HepG2 (cell line): Measurements from ENCODE around the gene CA11. TPM values are rescaled to one million over a fixed set of nuclear protein-coding genes. Genes with fewer than 3 reads are reported as not detected.

Experiments used
- ASH2L ChIP-seq: fragments of 300-600, 200-600 bp; sonication (generic); IDR thresholded peaks from 2 replicates; pipeline ENCODE4 v1.7.0; 2017; ENCODE audit warnings: low read depth, mild to moderate bottlenecking, moderate library complexity, mixed read lengths, low read length; ENCODE audit not compliant: insufficient read length
- GABPB1 ChIP-seq: IDR thresholded peaks from 2 replicates; pipeline ENCODE4 v1.6.1; 2016; ENCODE audit warnings: mild to moderate bottlenecking, missing genetic modification reagents, moderate library complexity, missing compliant biosample characterization
- MAFF ChIP-seq: IDR thresholded peaks from 2 replicates; pipeline ENCODE4 v1.6.1; 2011; ENCODE audit warnings: low read depth, low read length, improper control_type of control experiment
- MIER2 ChIP-seq: IDR thresholded peaks from 2 replicates; pipeline ENCODE4 v1.6.1; 2016; ENCODE audit warnings: missing biosample characterization, missing genetic modification reagents
- PAWR ChIP-seq: sonication (generic); formaldehyde crosslinking; IDR thresholded peaks from 2 replicates; pipeline ENCODE4 v1.4.0; 2020; ENCODE audit warnings: missing genetic modification reagents, mild to moderate bottlenecking, borderline replicate concordance
- RXRB ChIP-seq: IDR thresholded peaks from 2 replicates; pipeline ENCODE4 v1.6.1; 2016; ENCODE audit warnings: borderline replicate concordance, missing genetic modification reagents, missing compliant biosample characterization
- SMARCC2 ChIP-seq: fragments of 450-650 bp; IDR thresholded peaks from 2 replicates; pipeline ENCODE4 v1.6.1; 2017; ENCODE audit warnings: antibody characterized with exemption, mild to moderate bottlenecking
- STAT6 ChIP-seq: sonication (generic); formaldehyde crosslinking; IDR thresholded peaks from 2 replicates; pipeline ENCODE4 v1.4.0; 2020; ENCODE audit warnings: missing genetic modification reagents, mild to moderate bottlenecking, borderline replicate concordance
- TGIF2 ChIP-seq: IDR thresholded peaks from 2 replicates; pipeline ENCODE4 v1.6.1; 2016; ENCODE audit warnings: control low read depth, missing compliant biosample characterization
- ZC3H13 ChIP-seq: sonication (generic); formaldehyde crosslinking; IDR thresholded peaks from 2 replicates; pipeline ENCODE4 v1.8.1; 2023; ENCODE audit warnings: mild to moderate bottlenecking, missing genetic modification reagents, moderate library complexity
- ZNF280D ChIP-seq: sonication (generic); formaldehyde crosslinking; IDR thresholded peaks from 2 replicates; pipeline ENCODE4 v1.5.1; 2020; ENCODE audit warnings: mild to moderate bottlenecking, missing genetic modification reagents
- ZNF615 ChIP-seq: sonication (generic); formaldehyde crosslinking; IDR thresholded peaks from 2 replicates; pipeline ENCODE4 v1.5.0; 2020; ENCODE audit warnings: mild to moderate bottlenecking, missing genetic modification reagents, borderline replicate concordance
- ZNF713 ChIP-seq: sonication (generic); formaldehyde crosslinking; IDR thresholded peaks from 2 replicates; pipeline ENCODE4 v1.4.0; 2020; ENCODE audit warnings: mild to moderate bottlenecking, missing genetic modification reagents
- ZNF788 ChIP-seq: sonication (generic); formaldehyde crosslinking; IDR thresholded peaks from 2 replicates; pipeline ENCODE4 v1.5.0; 2020; ENCODE audit warnings: mild to moderate bottlenecking, missing genetic modification reagents, borderline replicate concordance
- polyA plus RNA-seq, 8 experiments: library from polyadenylated mRNA; depleted of rRNA in 3 of 8; stranded (reverse) in 7 of 8; unstranded in 1 of 8; fragments of >200 nt; fragmentation: Illumina TruSeq in 4 of 8; extraction: Trizol in 4 of 8; gene quantifications; 2 replicates each; pipeline versions ENCODE4 v1.2.1 to v1.2.3, GENCODE V29; 2011 to 2016; ENCODE audit warnings: low read depth in 4 of 8, missing spikeins in 1 of 8, mixed read lengths in 1 of 8; ENCODE audit not compliant: insufficient read depth in 1 of 8
- total RNA-seq, 5 experiments: library from RNA; depleted of rRNA; stranded (reverse); fragments of >200 nt; fragmentation: Illumina TruSeq; extraction: Trizol; gene quantifications; 2 replicates each; pipeline ENCODE4 v1.2.3, GENCODE V29; 2016; ENCODE audit warnings: low read depth in 1 of 5
- TF ChIP-seq, protein P1 (sequence below): sonication (generic); formaldehyde crosslinking; IDR thresholded peaks from 2 replicates; pipeline ENCODE4 v1.5.0; 2020; ENCODE audit warnings: mild to moderate bottlenecking, missing genetic modification reagents, borderline replicate concordance
- TF ChIP-seq, protein P2 (sequence below): sonication (generic); formaldehyde crosslinking; IDR thresholded peaks from 2 replicates; pipeline ENCODE4 v1.4.0; 2020; ENCODE audit warnings: low read depth, missing genetic modification reagents

Gene CA11
- total and polyA plus RNA-seq, 2 of the 13 experiments (the other 11 are each of a cell fraction or from before 2014, with no cell fraction given), result 0.41 to 0.58 TPM

GRCh38 chr19:48618916-48619691 is 26.9 kb downstream of the CA11 start, which contains the start of the genes RPL18 and SPHK2 (continued):
- TF ChIP-seq, protein P1, sequence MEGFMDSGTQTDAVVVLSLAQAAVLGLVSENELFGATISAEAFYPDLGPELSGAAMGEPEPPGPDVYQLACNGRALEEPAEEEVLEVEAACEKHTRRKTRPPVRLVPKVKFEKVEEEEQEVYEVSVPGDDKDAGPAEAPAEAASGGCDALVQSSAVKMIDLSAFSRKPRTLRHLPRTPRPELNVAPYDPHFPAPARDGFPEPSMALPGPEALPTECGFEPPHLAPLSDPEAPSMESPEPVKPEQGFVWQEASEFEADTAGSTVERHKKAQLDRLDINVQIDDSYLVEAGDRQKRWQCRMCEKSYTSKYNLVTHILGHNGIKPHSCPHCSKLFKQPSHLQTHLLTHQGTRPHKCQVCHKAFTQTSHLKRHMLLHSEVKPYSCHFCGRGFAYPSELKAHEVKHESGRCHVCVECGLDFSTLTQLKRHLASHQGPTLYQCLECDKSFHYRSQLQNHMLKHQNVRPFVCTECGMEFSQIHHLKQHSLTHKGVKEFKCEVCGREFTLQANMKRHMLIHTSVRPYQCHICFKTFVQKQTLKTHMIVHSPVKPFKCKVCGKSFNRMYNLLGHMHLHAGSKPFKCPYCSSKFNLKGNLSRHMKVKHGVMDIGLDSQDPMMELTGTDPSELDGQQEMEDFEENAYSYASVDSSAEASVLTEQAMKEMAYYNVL, result peak; percentile 81; the same call in 1 of the 2 replicates
- peak; percentile 68; the same call in 1 of the 2 replicates for TF ChIP-seq MIER2
- peak; percentile 97; the same call in 1 of the 2 replicates for TF ChIP-seq ZNF788 (CRISPR knock-in tag)
- TF ChIP-seq STAT6, result peak; percentile 92; the same call in 1 of the 2 replicates
- no peak for TF ChIP-seq SMARCC2
- TF ChIP-seq ZC3H13, result peak; percentile 87
- TF ChIP-seq MAFF, result no peak
- TF ChIP-seq ZNF713 (CRISPR knock-in tag), result no peak
- peak; percentile 90 for TF ChIP-seq RXRB (CRISPR knock-in tag)
- peak; percentile 46 for TF ChIP-seq TGIF2 (CRISPR knock-in tag)
- no peak; the same call in 1 of the 2 replicates for TF ChIP-seq ZNF615 (CRISPR knock-in tag)
- TF ChIP-seq PAWR (CRISPR knock-in tag), result no peak
- TF ChIP-seq ZNF280D (CRISPR knock-in tag), result no peak
- TF ChIP-seq, protein P2, sequence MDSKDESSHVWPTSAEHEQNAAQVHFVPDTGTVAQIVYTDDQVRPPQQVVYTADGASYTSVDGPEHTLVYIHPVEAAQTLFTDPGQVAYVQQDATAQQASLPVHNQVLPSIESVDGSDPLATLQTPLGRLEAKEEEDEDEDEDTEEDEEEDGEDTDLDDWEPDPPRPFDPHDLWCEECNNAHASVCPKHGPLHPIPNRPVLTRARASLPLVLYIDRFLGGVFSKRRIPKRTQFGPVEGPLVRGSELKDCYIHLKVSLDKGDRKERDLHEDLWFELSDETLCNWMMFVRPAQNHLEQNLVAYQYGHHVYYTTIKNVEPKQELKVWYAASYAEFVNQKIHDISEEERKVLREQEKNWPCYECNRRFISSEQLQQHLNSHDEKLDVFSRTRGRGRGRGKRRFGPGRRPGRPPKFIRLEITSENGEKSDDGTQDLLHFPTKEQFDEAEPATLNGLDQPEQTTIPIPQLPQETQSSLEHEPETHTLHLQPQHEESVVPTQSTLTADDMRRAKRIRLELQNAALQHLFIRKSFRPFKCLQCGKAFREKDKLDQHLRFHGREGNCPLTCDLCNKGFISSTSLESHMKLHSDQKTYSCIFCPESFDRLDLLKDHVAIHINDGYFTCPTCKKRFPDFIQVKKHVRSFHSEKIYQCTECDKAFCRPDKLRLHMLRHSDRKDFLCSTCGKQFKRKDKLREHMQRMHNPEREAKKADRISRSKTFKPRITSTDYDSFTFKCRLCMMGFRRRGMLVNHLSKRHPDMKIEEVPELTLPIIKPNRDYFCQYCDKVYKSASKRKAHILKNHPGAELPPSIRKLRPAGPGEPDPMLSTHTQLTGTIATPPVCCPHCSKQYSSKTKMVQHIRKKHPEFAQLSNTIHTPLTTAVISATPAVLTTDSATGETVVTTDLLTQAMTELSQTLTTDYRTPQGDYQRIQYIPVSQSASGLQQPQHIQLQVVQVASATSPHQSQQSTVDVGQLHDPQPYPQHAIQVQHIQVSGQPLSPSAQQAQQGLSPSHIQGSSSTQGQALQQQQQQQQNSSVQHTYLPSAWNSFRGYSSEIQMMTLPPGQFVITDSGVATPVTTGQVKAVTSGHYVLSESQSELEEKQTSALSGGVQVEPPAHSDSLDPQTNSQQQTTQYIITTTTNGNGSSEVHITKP (CRISPR knock-in tag), result peak; percentile 91; the same call in 1 of the 2 replicates
- TF ChIP-seq GABPB1 (CRISPR knock-in tag), result peak; percentile 99
- peak; percentile 82 for TF ChIP-seq ASH2L
